ENCODE results near the gene SPC24.

GRCh38 chr19:11140896-11141295, 14.7 kb downstream of the SPC24 start:
- no peak for TF ChIP-seq CTCF (IDR thresholded peaks at IDR 0.05)
- TF ChIP-seq POLR2AphosphoS5 (IDR thresholded peaks at IDR 0.05): no peak
- no peak for TF ChIP-seq POLR2A (IDR thresholded peaks at IDR 0.05)
- no peak for TF ChIP-seq EP300 (IDR thresholded peaks at IDR 0.05)
